ENCODE measurements around the gene KDM8. TPM values are rescaled to one million over a fixed set of nuclear protein-coding genes. Genes with fewer than 3 reads are reported as not detected.

Gene KDM8
- total and polyA plus RNA-seq, 9 of the 15 experiments (the other 6 are each of a cell fraction or from before 2014, with no cell fraction given): 0.61 to 9.1 (median 5.4) TPM

- TF ChIP-seq CREB3L1 (IDR thresholded peaks at IDR 0.05; ENCODE audit: borderline replicate concordance, low read depth) (peak; percentile 64; the same call in 1 of the 2 replicates), ZBTB1 (CRISPR knock-in tag; IDR thresholded peaks at IDR 0.05; ENCODE audit: borderline replicate concordance, low read depth) (no peak), CHCHD3 (CRISPR knock-in tag; IDR thresholded peaks at IDR 0.05) (no peak), CBFB (CRISPR knock-in tag; IDR thresholded peaks at IDR 0.05) (no peak), ZNF121 (CRISPR knock-in tag; conservative IDR thresholded peaks at IDR 0.05) (no peak), ZNF143 (CRISPR knock-in tag; IDR thresholded peaks at IDR 0.05) (no peak), MAZ (CRISPR knock-in tag; conservative IDR thresholded peaks at IDR 0.05 in 1 of 2, IDR thresholded peaks at IDR 0.05 in 1 of 2) (peak; percentile 69 to 82; a peak in 3 of 4 replicates), ZFP91 (CRISPR knock-in tag; IDR thresholded peaks at IDR 0.05) (no peak), ZC3H8 (IDR thresholded peaks at IDR 0.05) (no peak), TEAD4 (IDR thresholded peaks at IDR 0.05; ENCODE audit: low read length) (no peak), TEAD4 (CRISPR knock-in tag; IDR thresholded peaks at IDR 0.05; ENCODE audit: borderline replicate concordance) (no peak), POLR2AphosphoS5 (IDR thresholded peaks at IDR 0.05; ENCODE audit: control insufficient read depth, insufficient read depth, low read depth, low read length) (peak; percentile 60), COPS2 (conservative IDR thresholded peaks at IDR 0.05) (no peak), VEZF1 (CRISPR knock-in tag; IDR thresholded peaks at IDR 0.05) (no peak; the same call in 1 of the 2 replicates), ZNF639 (CRISPR knock-in tag; conservative IDR thresholded peaks at IDR 0.05 in 1 of 2, IDR thresholded peaks at IDR 0.05 in 1 of 2) (peak in 1 of 2 experiments; percentile 33; a peak in 1 of 4 replicates), SP2 (IDR thresholded peaks at IDR 0.05; ENCODE audit: extremely low read depth, low read depth, low read length, poor library complexity, severe bottlenecking) (no peak), FOXA1 (IDR thresholded peaks at IDR 0.05; ENCODE audit: borderline replicate concordance) (no peak), NCOA1 (IDR thresholded peaks at IDR 0.05; ENCODE audit: low read depth) (no peak), HDAC6 (IDR thresholded peaks at IDR 0.05; ENCODE audit: low read depth, low read length) (no peak), ZBTB12 (CRISPR knock-in tag; IDR thresholded peaks at IDR 0.05) (no peak)
These were observed at the start of gene KDM8 (continued) for GRCh38 chr16:27203507-27204311.

Measured in K562 (cell line).